ENCODE data around the gene SRGAP2.
"Not testable (repeated sequence)": the region's sequence is repeated elsewhere in the genome, so short reads cannot be mapped to it uniquely, and the experiment has no call there.

The SRGAP2 gene

GRCh38 chr1:206225386-206225785 is 22.0 kb downstream of the SRGAP2 start:
- not testable (repeated sequence) for ATAC-seq

GRCh38 chr1:206226886-206227285 is 23.5 kb downstream of the SRGAP2 start:
- ATAC-seq; DNase-seq (ENCODE audit: low spot score in 2 of 2); H3K9me3 Mint-ChIP-seq; H3K4me1 Mint-ChIP-seq; H3K4me3 Mint-ChIP-seq; H3K27ac Mint-ChIP-seq; H3K36me3 Mint-ChIP-seq: not testable (repeated sequence)

More at GRCh38 chr1:206225386-206225785, 22.0 kb downstream of the SRGAP2 start:
- H3K36me3 Mint-ChIP-seq; DNase-seq (ENCODE audit: low spot score in 2 of 2); H3K4me3 Mint-ChIP-seq; H3K27ac Mint-ChIP-seq; H3K9me3 Mint-ChIP-seq; H3K4me1 Mint-ChIP-seq: not testable (repeated sequence)

GRCh38 chr1:206229286-206229685 is 25.9 kb downstream of the SRGAP2 start:
- H3K4me1 Mint-ChIP-seq; H3K36me3 Mint-ChIP-seq; DNase-seq (ENCODE audit: low spot score in 2 of 2); H3K4me3 Mint-ChIP-seq; H3K27ac Mint-ChIP-seq; ATAC-seq; H3K9me3 Mint-ChIP-seq: not testable (repeated sequence)

GRCh38 chr1:206231989-206232388 is 28.6 kb downstream of the SRGAP2 start:
- ATAC-seq; H3K27ac Mint-ChIP-seq; DNase-seq (ENCODE audit: low spot score in 2 of 2); H3K9me3 Mint-ChIP-seq; H3K36me3 Mint-ChIP-seq; H3K4me3 Mint-ChIP-seq; H3K4me1 Mint-ChIP-seq: not testable (repeated sequence)

- H3K27ac Mint-ChIP-seq; H3K4me1 Mint-ChIP-seq; H3K36me3 Mint-ChIP-seq; DNase-seq (ENCODE audit: low spot score in 2 of 2); H3K4me3 Mint-ChIP-seq; H3K9me3 Mint-ChIP-seq: not testable (repeated sequence)
- peak; percentile 40 for ATAC-seq
Observed at GRCh38 chr1:206232970-206233645, 29.8 kb downstream of the SRGAP2 start.

- ATAC-seq; H3K4me1 Mint-ChIP-seq; DNase-seq (ENCODE audit: low spot score in 2 of 2); H3K36me3 Mint-ChIP-seq; H3K27ac Mint-ChIP-seq; H3K4me3 Mint-ChIP-seq; H3K9me3 Mint-ChIP-seq: not testable (repeated sequence)
Observed at GRCh38 chr1:206234189-206234916, 31.0 kb downstream of the SRGAP2 start.

- H3K36me3 Mint-ChIP-seq; H3K27ac Mint-ChIP-seq; H3K9me3 Mint-ChIP-seq; ATAC-seq; H3K4me3 Mint-ChIP-seq; H3K4me1 Mint-ChIP-seq; DNase-seq (ENCODE audit: low spot score in 2 of 2): not testable (repeated sequence)
Observed at GRCh38 chr1:206235190-206235589, 31.8 kb downstream of the SRGAP2 start.

- H3K4me3 Mint-ChIP-seq; DNase-seq (ENCODE audit: low spot score in 2 of 2); H3K4me1 Mint-ChIP-seq; H3K9me3 Mint-ChIP-seq; H3K36me3 Mint-ChIP-seq; H3K27ac Mint-ChIP-seq: not testable (repeated sequence)
- ATAC-seq: peak; percentile 73
Observed at GRCh38 chr1:206240288-206240687, 36.9 kb downstream of the SRGAP2 start.

- ATAC-seq (peak; percentile 96), DNase-seq (ENCODE audit: low spot score in 2 of 2) (peak in 1 of 2 donors; percentile 58)
- H3K36me3 Mint-ChIP-seq, H3K4me3 Mint-ChIP-seq, H3K4me1 Mint-ChIP-seq, H3K9me3 Mint-ChIP-seq, H3K27ac Mint-ChIP-seq: not testable (repeated sequence)
Observed at GRCh38 chr1:206243335-206243734, 40.0 kb downstream of the SRGAP2 start.

GRCh38 chr1:206245479-206245878 is 42.1 kb downstream of the SRGAP2 start:
- not testable (repeated sequence) for H3K9me3 Mint-ChIP-seq; H3K27ac Mint-ChIP-seq; H3K4me3 Mint-ChIP-seq; H3K4me1 Mint-ChIP-seq; DNase-seq (ENCODE audit: low spot score in 2 of 2); ATAC-seq; H3K36me3 Mint-ChIP-seq

- not testable (repeated sequence) for ATAC-seq; H3K36me3 Mint-ChIP-seq; H3K4me1 Mint-ChIP-seq; H3K27ac Mint-ChIP-seq; DNase-seq (ENCODE audit: low spot score in 2 of 2); H3K9me3 Mint-ChIP-seq; H3K4me3 Mint-ChIP-seq
Observed at GRCh38 chr1:206246129-206246886, 43.0 kb downstream of the SRGAP2 start.

- H3K27ac Mint-ChIP-seq; H3K9me3 Mint-ChIP-seq; DNase-seq (ENCODE audit: low spot score in 2 of 2); H3K4me3 Mint-ChIP-seq; H3K4me1 Mint-ChIP-seq; H3K36me3 Mint-ChIP-seq: not testable (repeated sequence)
- peak; percentile 80 for ATAC-seq
Observed at GRCh38 chr1:206250953-206251681, 47.8 kb downstream of the SRGAP2 start.

- not testable (repeated sequence) for ATAC-seq; H3K36me3 Mint-ChIP-seq; H3K4me1 Mint-ChIP-seq; DNase-seq (ENCODE audit: low spot score in 2 of 2); H3K4me3 Mint-ChIP-seq; H3K9me3 Mint-ChIP-seq; H3K27ac Mint-ChIP-seq
Observed at GRCh38 chr1:206252680-206253335, 49.5 kb downstream of the SRGAP2 start.
